Erythroblast (primary cell): ENCODE data around the gene ANKRD52.

ENCODE experiments used
- GATA1 ChIP-seq: IDR thresholded peaks from 2 replicates; pipeline ENCODE4 v1.6.1; 2011; ENCODE audit warnings: low read depth, mild to moderate bottlenecking, control low read depth, low read length, moderate library complexity
- POLR2A ChIP-seq: IDR thresholded peaks from 2 replicates; pipeline ENCODE4 v1.6.1; 2011; ENCODE audit warnings: mild to moderate bottlenecking, low read length

DNA sequence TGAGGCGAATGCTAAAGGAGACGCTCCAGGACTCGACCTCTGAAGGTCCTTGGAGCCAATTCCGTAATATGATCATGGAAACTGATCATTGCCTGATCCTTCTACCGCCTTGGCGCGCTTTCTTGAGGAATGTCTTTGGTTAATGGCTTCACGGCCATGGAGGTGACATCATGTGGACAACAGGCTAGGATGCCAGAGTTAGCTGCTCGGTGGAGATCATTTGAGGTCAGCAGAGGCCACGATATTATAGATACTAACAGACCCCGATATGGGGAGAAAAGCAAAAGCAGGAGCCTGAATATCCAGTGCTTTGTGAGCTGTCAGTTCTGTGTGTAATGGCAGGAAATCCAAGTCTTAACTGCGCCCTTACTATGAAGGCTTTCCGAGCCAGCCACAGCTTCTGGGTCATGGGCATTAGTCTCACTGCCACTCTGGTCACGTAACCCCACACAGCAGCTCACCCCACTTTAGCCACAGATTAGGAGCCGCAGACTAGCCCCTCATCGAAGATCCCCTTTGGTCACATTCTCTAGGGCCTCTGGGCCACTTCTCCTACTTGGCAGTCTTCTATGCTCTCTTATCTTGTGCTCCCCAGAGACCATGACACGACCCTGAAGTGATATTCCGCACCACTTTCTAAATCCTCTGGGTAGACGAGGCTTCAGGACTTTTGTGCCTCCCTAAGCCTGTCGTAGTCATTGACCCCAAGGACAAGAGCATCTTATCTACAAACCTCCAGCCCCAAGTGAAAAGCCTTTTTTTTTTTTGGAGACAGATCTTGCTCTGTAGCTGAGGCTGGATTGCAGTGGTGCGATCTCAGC lies 42.7 kb upstream of the ANKRD52 start:
- TF ChIP-seq POLR2A (peak; percentile 12), GATA1 (no peak)
